H1 (cell line): ENCODE results near the gene STARD3. TPM values are rescaled to one million over a fixed set of nuclear protein-coding genes. Genes with fewer than 3 reads are reported as not detected.

Experiments used
- CTCF ChIA-PET: fragments of 300-600 bp; sonication (Branson Sonifier 250); formaldehyde crosslinking; loops from one replicate; lab custom pipeline; 2021; ENCODE audit not compliant: partially characterized antibody; lab: Charles Lee
- POLR2A ChIA-PET: fragments of 300-600 bp; sonication (Branson Sonifier 250); formaldehyde crosslinking; loops from one replicate; lab custom pipeline; 2021; ENCODE audit warnings: inconsistent platforms; ENCODE audit not compliant: partially characterized antibody; lab: Charles Lee
- DNase-seq, 2 experiments: peaks; one replicate each; pipeline versions ENCODE4 v3.0.0 to v3.0.0-alpha.2; 2010 to 2022; ENCODE audit warnings: low spot score in 2 of 2, low read depth in 1 of 2, mixed read lengths in 1 of 2
- FAIRE-seq: peaks from 2 replicates; lab custom pipeline; 2011; peaks lifted over from hg19 to GRCh38; lab: Jason Lieb, UNC
- H2AFZ ChIP-seq: 2 replicates; pipeline ENCODE4 v1.8.1; 2012; ENCODE audit warnings: low read length, inconsistent platforms
- H2AK5ac ChIP-seq: 2 replicates; pipeline ENCODE4 v1.6.1; 2013; ENCODE audit warnings: low read depth, low read length
- H2BK120ac ChIP-seq: replicated peaks from 2 replicates; pipeline ENCODE3; 2013; ENCODE audit warnings: low read depth, low read length, inconsistent platforms
- H2BK12ac ChIP-seq: 2 replicates; pipeline ENCODE4 v1.6.1; 2013; ENCODE audit warnings: low read depth, low read length
- H2BK15ac ChIP-seq: 2 replicates; pipeline ENCODE4 v1.6.1; 2013; ENCODE audit warnings: low read length
- H2BK20ac ChIP-seq: 2 replicates; pipeline ENCODE4 v1.6.1; 2013; ENCODE audit warnings: low read length
- H2BK5ac ChIP-seq: 2 replicates; pipeline ENCODE4 v1.6.1; 2013; ENCODE audit warnings: low read depth, low read length
- H3K14ac ChIP-seq: 2 replicates; pipeline ENCODE4 v1.6.1; 2013; ENCODE audit warnings: inconsistent platforms; ENCODE audit not compliant: insufficient read length
- H3K18ac ChIP-seq: 2 replicates; pipeline ENCODE4 v1.6.1; 2013; ENCODE audit warnings: low read length; ENCODE audit errors: extremely low read depth
- H3K23ac ChIP-seq: 2 replicates; pipeline ENCODE4 v1.6.1; 2013; ENCODE audit warnings: inconsistent platforms; ENCODE audit not compliant: insufficient read length
- H3K23me2 ChIP-seq: 2 replicates; pipeline ENCODE4 v1.6.1; 2013; ENCODE audit warnings: low read depth, low read length
- H3K27ac ChIP-seq: 2 replicates; pipeline ENCODE4 v1.6.1; 2011; ENCODE audit warnings: low read depth, low read length, inconsistent platforms
- H3K27me3 ChIP-seq, 4 experiments: replicated peaks in 1 of 4; 1 replicate in 1 of 4; 2 replicates in 3 of 4; pipeline versions ENCODE4 v1.6.1 to v1.8.1; 2011 to 2013; ENCODE audit warnings: low read length in 3 of 4, mild to moderate bottlenecking in 3 of 4, inconsistent platforms in 2 of 4, mixed read lengths in 2 of 4, moderate library complexity in 1 of 4; ENCODE audit not compliant: control insufficient read depth in 3 of 4, insufficient read depth in 3 of 4; ENCODE audit errors: extremely low read depth in 1 of 4
- H3K36me3 ChIP-seq, 4 experiments: 2 replicates each; pipeline versions ENCODE4 v1.6.1 to v1.8.1; 2011 to 2013; ENCODE audit warnings: mild to moderate bottlenecking in 4 of 4, low read length in 3 of 4, moderate library complexity in 2 of 4, control low read depth in 1 of 4, inconsistent platforms in 1 of 4; ENCODE audit not compliant: insufficient read depth in 4 of 4, control insufficient read depth in 2 of 4
- H3K4ac ChIP-seq: replicated peaks from 2 replicates; pipeline ENCODE3; 2013; ENCODE audit warnings: low read length, low read depth, mixed read lengths, inconsistent platforms; ENCODE audit not compliant: insufficient read length
- H3K4me1 ChIP-seq, 4 experiments: replicated peaks in 1 of 4; 1 replicate in 1 of 4; 2 replicates in 3 of 4; pipeline versions ENCODE4 v1.6.1 to v1.8.1; 2011 to 2013; ENCODE audit warnings: low read length in 3 of 4, inconsistent platforms in 2 of 4, mixed read lengths in 1 of 4; ENCODE audit not compliant: insufficient read depth in 4 of 4, control insufficient read depth in 3 of 4
- H3K4me2 ChIP-seq, 2 experiments: 2 replicates each; pipeline versions ENCODE4 v1.6.1 to v1.8.1; 2011 to 2013; ENCODE audit warnings: low read depth in 2 of 2, low read length in 2 of 2, control low read depth in 1 of 2, inconsistent platforms in 1 of 2, mild to moderate bottlenecking in 1 of 2; ENCODE audit not compliant: insufficient read depth in 1 of 2
- H3K4me3 ChIP-seq, 4 experiments: fragments of 200-600, 300-600 bp in 1 of 4; sonication (generic), shearing (Covaris generic), sonication (Bioruptor Twin) in 1 of 4; 2 replicates each; pipeline versions ENCODE4 v1.5.1 to v1.8.1; 2011 to 2016; ENCODE audit warnings: low read length in 4 of 4, low read depth in 3 of 4, control low read depth in 2 of 4, inconsistent platforms in 2 of 4, mild to moderate bottlenecking in 2 of 4, mixed read lengths in 1 of 4, moderate library complexity in 1 of 4; ENCODE audit not compliant: insufficient read depth in 2 of 4; ENCODE audit errors: extremely low read depth in 1 of 4
- H3K56ac ChIP-seq: replicated peaks from 2 replicates; pipeline ENCODE3; 2013; ENCODE audit warnings: low read depth, mild to moderate bottlenecking, mixed read lengths, low read length, inconsistent platforms; ENCODE audit not compliant: insufficient read length
- H3K79me1 ChIP-seq: 2 replicates; pipeline ENCODE4 v1.6.1; 2013; ENCODE audit warnings: low read depth, low read length, control low read depth
- H3K79me2 ChIP-seq, 2 experiments: 2 replicates each; pipeline versions ENCODE4 v1.6.1 to v1.8.1; 2012 to 2013; ENCODE audit warnings: low read length in 2 of 2, mild to moderate bottlenecking in 2 of 2, inconsistent platforms in 1 of 2; ENCODE audit not compliant: insufficient read depth in 2 of 2, control insufficient read depth in 1 of 2
- H3K9ac ChIP-seq, 4 experiments: replicated peaks in 1 of 4; 1 replicate in 1 of 4; 2 replicates in 3 of 4; pipeline versions ENCODE4 v1.6.1 to v1.8.1; 2011 to 2013; ENCODE audit warnings: low read depth in 3 of 4, low read length in 3 of 4, control low read depth in 2 of 4, mild to moderate bottlenecking in 2 of 4, moderate library complexity in 2 of 4, inconsistent platforms in 1 of 4; ENCODE audit errors: extremely low read depth in 1 of 4
- H3K9me3 ChIP-seq, 2 experiments: 2 replicates each; pipeline versions ENCODE4 v1.6.1 to v1.8.1; 2012 to 2013; ENCODE audit warnings: mild to moderate bottlenecking in 2 of 2, moderate library complexity in 2 of 2, control low read depth in 1 of 2, inconsistent platforms in 1 of 2, low read depth in 1 of 2, low read length in 1 of 2, mixed read lengths in 1 of 2; ENCODE audit not compliant: insufficient read depth in 2 of 2
- H4K20me1 ChIP-seq, 2 experiments: replicated peaks in 1 of 2; 2 replicates each; pipeline versions ENCODE3 to v1.8.1; 2011 to 2013; ENCODE audit warnings: inconsistent platforms in 2 of 2, low read length in 2 of 2, mild to moderate bottlenecking in 1 of 2; ENCODE audit not compliant: insufficient read depth in 2 of 2, control insufficient read depth in 1 of 2
- H4K5ac ChIP-seq: 2 replicates; pipeline ENCODE4 v1.6.1; 2013; ENCODE audit warnings: low read length, low read depth, mixed read lengths, inconsistent platforms; ENCODE audit not compliant: insufficient read length
- H4K8ac ChIP-seq: 2 replicates; pipeline ENCODE4 v1.8.0; 2013; ENCODE audit warnings: mild to moderate bottlenecking, moderate library complexity, low read length, inconsistent platforms; ENCODE audit not compliant: insufficient read depth; ENCODE audit errors: extremely low read depth
- H4K91ac ChIP-seq: replicated peaks from 2 replicates; pipeline ENCODE3; 2013; ENCODE audit warnings: low read length, mixed read lengths, inconsistent platforms; ENCODE audit not compliant: insufficient read length
- ATF2 ChIP-seq: IDR thresholded peaks from 2 replicates; pipeline ENCODE4 v1.6.1; 2012; ENCODE audit warnings: low read length, inconsistent platforms
- CBX5 ChIP-seq: fragments of 300-800, 300-1000 bp; sonication (generic); IDR thresholded peaks from 2 replicates; pipeline ENCODE4 v1.7.1; 2016; ENCODE audit warnings: antibody characterized with exemption, low read length, low read depth
- CEBPB ChIP-seq: IDR thresholded peaks from 2 replicates; pipeline ENCODE4 v1.6.1; 2012; ENCODE audit warnings: low read depth, low read length
- EZH2 ChIP-seq: fragments of 200-600 bp; sonication (generic); IDR thresholded peaks from 2 replicates; pipeline ENCODE4 v1.7.1; 2012; ENCODE audit warnings: low read depth, mild to moderate bottlenecking, moderate library complexity, low read length, inconsistent platforms; ENCODE audit not compliant: severe bottlenecking
- RXRA ChIP-seq: IDR thresholded peaks from 2 replicates; pipeline ENCODE4 v1.6.1; 2011; ENCODE audit warnings: low read depth, mild to moderate bottlenecking, low read length, moderate library complexity; ENCODE audit not compliant: insufficient read depth
- SAP30 ChIP-seq: fragments of 300-600 bp; sonication (generic); IDR thresholded peaks from 2 replicates; pipeline ENCODE4 v1.7.1; 2012; ENCODE audit warnings: low read length, moderate library complexity, mild to moderate bottlenecking, inconsistent platforms; ENCODE audit not compliant: insufficient read depth, insufficient replicate concordance
- SP1 ChIP-seq: IDR thresholded peaks from 2 replicates; pipeline ENCODE4 v1.6.1; 2011; ENCODE audit warnings: low read depth, low read length
- TAF7 ChIP-seq: optimal IDR thresholded peaks from 2 replicates; pipeline ENCODE3; 2011; ENCODE audit warnings: low read depth, mild to moderate bottlenecking, inconsistent platforms, low read length, moderate library complexity, borderline replicate concordance
- TEAD4 ChIP-seq: IDR thresholded peaks from 2 replicates; pipeline ENCODE4 v1.6.1; 2012; ENCODE audit warnings: low read depth, low read length, inconsistent platforms, mixed read lengths
- WGBS, 2 experiments: shearing (Covaris generic) in 1 of 2; methylation state at CpG; one replicate each; pipeline versions ENCODE4 v1.1.6 to v1.1.7; 2013 to 2015; ENCODE audit warnings: low lambda C conversion rate in 2 of 2, mixed read lengths in 2 of 2, inconsistent platforms in 1 of 2, low coverage in 1 of 2, missing lambda C conversion rate in 1 of 2; ENCODE audit not compliant: insufficient replicate concordance in 2 of 2, insufficient coverage in 1 of 2, insufficient read length in 1 of 2; ENCODE audit errors: extremely low coverage in 1 of 2, missing lambda C conversion rate in 1 of 2; 5-methylcytosine and 5-hydroxymethylcytosine counted together
- polyA plus RNA-seq, 7 experiments: library from polyadenylated mRNA; depleted of rRNA in 3 of 7; stranded (reverse) in 5 of 7; unstranded in 2 of 7; fragments of >200 nt in 5 of 7; fragments of 200-250 nt in 2 of 7; gene quantifications; 1 replicate in 5 of 7; 2 replicates in 1 of 7; 4 replicates in 1 of 7; pipeline versions ENCODE4 v1.2.1 to v1.2.3, GENCODE V29; 2011 to 2013; ENCODE audit warnings: missing spikeins in 2 of 7, mixed read lengths in 2 of 7
- total RNA-seq: library from RNA; stranded (reverse); fragmentation: NEBNext Ultra II Directional; extraction: Animal tissue kit (Norgen Biotek cat#: 25700); gene quantifications from 2 replicates; pipeline ENCODE4 v1.2.1, GENCODE V29; 2021
- TF ChIP-seq, protein P1 (sequence below): IDR thresholded peaks from 2 replicates; pipeline ENCODE4 v1.6.1; 2012; ENCODE audit warnings: inconsistent platforms

The STARD3 gene
- total and polyA plus RNA-seq, 2 of the 8 experiments (the other 6 are each of a cell fraction or from before 2014, with no cell fraction given), result 47.6 to 80.3 TPM

- Histone ChIP-seq H2BK15ac (no peak overlapping the region), H3K36me3 (no peaks in the 10 kb centered on the region), H2BK20ac (no peak overlapping the region), H3K56ac (no peak overlapping the region), H3K79me1 (no peaks in the 10 kb centered on the region), H3K9me3 (no peaks in the 10 kb centered on the region), H3K4ac (no peak overlapping the region), H4K5ac (no peak overlapping the region), H4K91ac (no peak overlapping the region), H3K4me2 (no peak overlapping the region), H3K4me3 (no peak overlapping the region), H2AFZ (no peak overlapping the region), H2BK12ac (no peak overlapping the region), H2BK120ac (no peak overlapping the region), H4K8ac (no peak overlapping the region), H4K20me1 (no peaks in the 10 kb centered on the region), H3K4me1 (peaks cover 0 to 7% (median 4%) of the 10 kb centered on the region in 4 experiments; a peak in 5 of 7 replicates), H3K79me2 (no peaks in the 10 kb centered on the region), H3K9ac (no peak overlapping the region), H3K27me3 (peaks cover 27 to 78% (median 56%) of the 10 kb centered on the region in 4 experiments), H2AK5ac (no peak overlapping the region), H3K23ac (no peak overlapping the region), H3K18ac (no peak overlapping the region), H2BK5ac (no peak overlapping the region), H3K14ac (no peak overlapping the region), H3K23me2 (peaks cover 10% of the 10 kb centered on the region; the same call in 1 of the 2 replicates), H3K27ac (no peak overlapping the region)
- CTCF ChIA-PET, result interaction anchor here (0.7 to 49.2 kb wide), 11 partner anchors 8 to 425 kb away, joined by 3 to 1885 read pairs (median 4); partner anchors contain the start of genes ERBB2, PGAP3, PNMT and PPP1R1B
- DNase-seq, result no peak
- FAIRE-seq, result no peak
- POLR2A ChIA-PET, result interaction anchor here (1.2 to 1.8 kb wide), 3 partner anchors 9 to 55 kb away, joined by 3 to 4 read pairs (median 3); no protein-coding TSS in a partner anchor
- WGBS, 2 experiments, result 88% methylated on average over 3 of the region's 3 CpGs; no CpG with 5 or more reads in 1 of the 2 experiments
- TF ChIP-seq EZH2 (no peak), SP1 (no peak), TAF7 (no peak), RXRA (no peak), TEAD4 (no peak), ATF2 (no peak), SAP30 (no peak), CBX5 (no peak), CEBPB (no peak)
- TF ChIP-seq, protein P1, sequence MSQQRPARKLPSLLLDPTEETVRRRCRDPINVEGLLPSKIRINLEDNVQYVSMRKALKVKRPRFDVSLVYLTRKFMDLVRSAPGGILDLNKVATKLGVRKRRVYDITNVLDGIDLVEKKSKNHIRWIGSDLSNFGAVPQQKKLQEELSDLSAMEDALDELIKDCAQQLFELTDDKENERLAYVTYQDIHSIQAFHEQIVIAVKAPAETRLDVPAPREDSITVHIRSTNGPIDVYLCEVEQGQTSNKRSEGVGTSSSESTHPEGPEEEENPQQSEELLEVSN, result no peak
Measured at GRCh38 chr17:39614545-39615157, 22.3 kb upstream of the STARD3 start.
